ENCODE measurements around the gene NEUROG1.

- TF ChIP-seq, protein P1, sequence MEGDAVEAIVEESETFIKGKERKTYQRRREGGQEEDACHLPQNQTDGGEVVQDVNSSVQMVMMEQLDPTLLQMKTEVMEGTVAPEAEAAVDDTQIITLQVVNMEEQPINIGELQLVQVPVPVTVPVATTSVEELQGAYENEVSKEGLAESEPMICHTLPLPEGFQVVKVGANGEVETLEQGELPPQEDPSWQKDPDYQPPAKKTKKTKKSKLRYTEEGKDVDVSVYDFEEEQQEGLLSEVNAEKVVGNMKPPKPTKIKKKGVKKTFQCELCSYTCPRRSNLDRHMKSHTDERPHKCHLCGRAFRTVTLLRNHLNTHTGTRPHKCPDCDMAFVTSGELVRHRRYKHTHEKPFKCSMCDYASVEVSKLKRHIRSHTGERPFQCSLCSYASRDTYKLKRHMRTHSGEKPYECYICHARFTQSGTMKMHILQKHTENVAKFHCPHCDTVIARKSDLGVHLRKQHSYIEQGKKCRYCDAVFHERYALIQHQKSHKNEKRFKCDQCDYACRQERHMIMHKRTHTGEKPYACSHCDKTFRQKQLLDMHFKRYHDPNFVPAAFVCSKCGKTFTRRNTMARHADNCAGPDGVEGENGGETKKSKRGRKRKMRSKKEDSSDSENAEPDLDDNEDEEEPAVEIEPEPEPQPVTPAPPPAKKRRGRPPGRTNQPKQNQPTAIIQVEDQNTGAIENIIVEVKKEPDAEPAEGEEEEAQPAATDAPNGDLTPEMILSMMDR (IDR thresholded peaks at IDR 0.05): no peak
- TF ChIP-seq POLR2A (IDR thresholded peaks at IDR 0.05): no peak
Measured at GRCh38 chr5:135582099-135582781, 46.5 kb upstream of the NEUROG1 start.

Measured in Peyer's patch (tissue), 4 donors.